ENCODE results near the gene NUP160.

DNA sequence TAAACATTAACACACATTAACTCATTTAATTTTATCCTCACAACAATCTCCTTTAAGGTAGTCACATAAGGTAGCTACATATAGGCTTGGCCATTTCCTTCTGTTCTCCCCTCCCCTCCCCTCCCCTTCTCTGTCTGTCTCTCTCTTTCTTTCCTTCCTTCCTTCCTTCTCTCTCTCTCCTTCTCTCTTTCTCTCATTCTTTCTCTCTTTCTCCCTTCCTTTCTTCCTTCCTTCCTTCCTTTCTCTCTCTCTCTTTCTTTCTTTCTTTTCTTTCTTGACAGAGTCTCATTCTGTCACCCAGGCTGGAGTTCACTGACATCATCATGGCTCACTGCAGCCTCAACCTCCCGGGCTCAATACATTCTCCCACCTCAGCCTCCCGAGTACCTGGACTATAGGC, 22.3 kb upstream of the NUP160 start:
- TF ChIP-seq, protein P1, sequence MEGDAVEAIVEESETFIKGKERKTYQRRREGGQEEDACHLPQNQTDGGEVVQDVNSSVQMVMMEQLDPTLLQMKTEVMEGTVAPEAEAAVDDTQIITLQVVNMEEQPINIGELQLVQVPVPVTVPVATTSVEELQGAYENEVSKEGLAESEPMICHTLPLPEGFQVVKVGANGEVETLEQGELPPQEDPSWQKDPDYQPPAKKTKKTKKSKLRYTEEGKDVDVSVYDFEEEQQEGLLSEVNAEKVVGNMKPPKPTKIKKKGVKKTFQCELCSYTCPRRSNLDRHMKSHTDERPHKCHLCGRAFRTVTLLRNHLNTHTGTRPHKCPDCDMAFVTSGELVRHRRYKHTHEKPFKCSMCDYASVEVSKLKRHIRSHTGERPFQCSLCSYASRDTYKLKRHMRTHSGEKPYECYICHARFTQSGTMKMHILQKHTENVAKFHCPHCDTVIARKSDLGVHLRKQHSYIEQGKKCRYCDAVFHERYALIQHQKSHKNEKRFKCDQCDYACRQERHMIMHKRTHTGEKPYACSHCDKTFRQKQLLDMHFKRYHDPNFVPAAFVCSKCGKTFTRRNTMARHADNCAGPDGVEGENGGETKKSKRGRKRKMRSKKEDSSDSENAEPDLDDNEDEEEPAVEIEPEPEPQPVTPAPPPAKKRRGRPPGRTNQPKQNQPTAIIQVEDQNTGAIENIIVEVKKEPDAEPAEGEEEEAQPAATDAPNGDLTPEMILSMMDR (IDR thresholded peaks at IDR 0.05), result no peak
- TF ChIP-seq POLR2A (IDR thresholded peaks at IDR 0.05), result no peak

All from right lobe of liver (tissue), 4 donors.